Tibial nerve (tissue), 4 donors: ENCODE measurements around the gene HCFC1.

Source experiments
- EP300 ChIP-seq, 2 donors: sonication (generic); formaldehyde crosslinking; IDR thresholded peaks; one replicate each; pipeline ENCODE4 v1.6.1; 2017; ENCODE audit warnings: antibody characterized with exemption in 2 of 2, mild to moderate bottlenecking in 1 of 2
- POLR2A ChIP-seq, 2 donors: fragments of 450-650 bp; IDR thresholded peaks; one replicate each; pipeline ENCODE4 v1.6.1; 2017; ENCODE audit warnings: antibody characterized with exemption in 2 of 2, mild to moderate bottlenecking in 2 of 2, moderate library complexity in 2 of 2
- TF ChIP-seq, protein P1 (sequence below), 5 experiments: fragments of 200-600 bp in 3 of 5; fragments of 450-650 bp in 2 of 5; sonication (generic) in 3 of 5; IDR thresholded peaks; one replicate each; pipeline ENCODE4 v1.5.1; 2016 to 2019; ENCODE audit warnings: antibody characterized with exemption in 5 of 5, mild to moderate bottlenecking in 3 of 5, moderate library complexity in 2 of 5

DNA sequence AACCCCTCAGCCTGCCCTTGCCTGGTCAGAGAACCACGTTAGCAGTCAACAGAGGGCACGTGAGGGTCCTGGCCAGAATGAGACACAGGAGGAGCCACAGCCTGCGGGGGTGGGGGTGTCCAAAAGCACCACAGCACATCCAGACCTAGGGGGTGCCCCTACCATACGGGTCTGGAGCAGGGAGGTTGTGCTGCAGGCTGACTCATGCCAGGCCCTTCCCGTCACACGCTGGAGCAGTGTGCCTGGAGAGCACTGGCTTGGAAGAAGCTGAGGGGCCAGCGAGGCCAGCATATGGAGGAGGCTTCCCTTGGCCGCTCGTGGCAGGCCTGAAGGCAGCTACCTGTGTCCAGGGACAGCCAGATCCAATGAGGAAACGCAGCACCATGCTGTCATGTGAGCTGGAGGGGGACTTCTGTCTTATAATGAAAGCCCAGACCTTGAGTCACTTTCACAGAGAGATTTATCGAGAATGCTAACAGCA is 49.6 kb upstream of the HCFC1 start:
- TF ChIP-seq POLR2A (IDR thresholded peaks at IDR 0.05) (no peak), EP300 (IDR thresholded peaks at IDR 0.05) (no peak)
- TF ChIP-seq, protein P1, sequence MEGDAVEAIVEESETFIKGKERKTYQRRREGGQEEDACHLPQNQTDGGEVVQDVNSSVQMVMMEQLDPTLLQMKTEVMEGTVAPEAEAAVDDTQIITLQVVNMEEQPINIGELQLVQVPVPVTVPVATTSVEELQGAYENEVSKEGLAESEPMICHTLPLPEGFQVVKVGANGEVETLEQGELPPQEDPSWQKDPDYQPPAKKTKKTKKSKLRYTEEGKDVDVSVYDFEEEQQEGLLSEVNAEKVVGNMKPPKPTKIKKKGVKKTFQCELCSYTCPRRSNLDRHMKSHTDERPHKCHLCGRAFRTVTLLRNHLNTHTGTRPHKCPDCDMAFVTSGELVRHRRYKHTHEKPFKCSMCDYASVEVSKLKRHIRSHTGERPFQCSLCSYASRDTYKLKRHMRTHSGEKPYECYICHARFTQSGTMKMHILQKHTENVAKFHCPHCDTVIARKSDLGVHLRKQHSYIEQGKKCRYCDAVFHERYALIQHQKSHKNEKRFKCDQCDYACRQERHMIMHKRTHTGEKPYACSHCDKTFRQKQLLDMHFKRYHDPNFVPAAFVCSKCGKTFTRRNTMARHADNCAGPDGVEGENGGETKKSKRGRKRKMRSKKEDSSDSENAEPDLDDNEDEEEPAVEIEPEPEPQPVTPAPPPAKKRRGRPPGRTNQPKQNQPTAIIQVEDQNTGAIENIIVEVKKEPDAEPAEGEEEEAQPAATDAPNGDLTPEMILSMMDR (IDR thresholded peaks at IDR 0.05), result no peak
